SU-DHL-6 (cell line): ENCODE measurements around the gene ZDHHC11B.
"Not testable (repeated sequence)": the region's sequence is repeated elsewhere in the genome, so short reads cannot be mapped to it uniquely, and the experiment has no call there.

Experiments used
- H2AFZ ChIP-seq: fragments of 200-600 bp; sonication (generic); 2 replicates; pipeline ENCODE4 v1.6.1; 2014; ENCODE audit warnings: low read depth, mild to moderate bottlenecking, moderate library complexity, mixed read lengths, antibody characterized with exemption, low read length; ENCODE audit not compliant: severe bottlenecking
- H3F3A ChIP-seq: fragments of 200-600 bp; shearing (Covaris generic); 2 replicates; pipeline ENCODE4 v1.6.0; 2016; ENCODE audit warnings: antibody characterized with exemption, mild to moderate bottlenecking; ENCODE audit not compliant: insufficient read depth
- H3K27ac ChIP-seq: fragments of 200-600 bp; sonication (generic); 2 replicates; pipeline ENCODE4 v1.5.1; 2016; ENCODE audit warnings: low read depth, mild to moderate bottlenecking, low read length, moderate library complexity, mixed read lengths
- H3K27me3 ChIP-seq: fragments of 200-600 bp; sonication (generic), shearing (Covaris generic); 2 replicates; pipeline ENCODE4 v1.6.0; 2014; ENCODE audit warnings: mild to moderate bottlenecking, low read length
- H3K36me3 ChIP-seq: fragments of 200-600 bp; sonication (generic); 2 replicates; pipeline ENCODE4 v1.6.1; 2014; ENCODE audit warnings: mild to moderate bottlenecking, low read length, mixed read lengths
- H3K4me2 ChIP-seq: fragments of 300-600, 200-600 bp; shearing (Covaris generic), sonication (generic); 2 replicates; pipeline ENCODE4 v1.6.0; 2014; ENCODE audit warnings: low read length, low read depth, mild to moderate bottlenecking; ENCODE audit not compliant: poor library complexity, severe bottlenecking
- H3K4me3 ChIP-seq: fragments of 200-600 bp; sonication (generic); 2 replicates; pipeline ENCODE4 v1.5.1; 2014; ENCODE audit warnings: antibody characterized with exemption, low read length, mild to moderate bottlenecking, mixed read lengths; ENCODE audit not compliant: insufficient read depth, poor library complexity, severe bottlenecking
- H3K79me2 ChIP-seq: fragments of 200-600 bp; sonication (generic); 2 replicates; pipeline ENCODE4 v1.6.1; 2014; ENCODE audit warnings: mild to moderate bottlenecking, low read length, moderate library complexity; ENCODE audit not compliant: insufficient read depth
- H3K9ac ChIP-seq: fragments of 200-600 bp; sonication (generic); 2 replicates; pipeline ENCODE4 v1.7.0; 2014; ENCODE audit warnings: mild to moderate bottlenecking, low read length
- H3K9me2 ChIP-seq: fragments of 200-600 bp; sonication (generic); replicated peaks from 2 replicates; pipeline ENCODE4 v1.6.1; 2014; ENCODE audit warnings: low read length; ENCODE audit not compliant: insufficient read depth
- H3K9me3 ChIP-seq: fragments of 200-600 bp; sonication (generic); 2 replicates; pipeline ENCODE4 v1.6.1; 2014; ENCODE audit warnings: low read length, mixed read lengths; ENCODE audit not compliant: insufficient read depth
- H4K20me1 ChIP-seq: fragments of 200-600 bp; sonication (generic); 2 replicates; pipeline ENCODE4 v1.6.1; 2014; ENCODE audit warnings: low read depth, mild to moderate bottlenecking, antibody characterized with exemption, low read length, moderate library complexity, mixed read lengths
- CTCF ChIP-seq: fragments of 200-600 bp; sonication (generic); IDR thresholded peaks from one replicate; pipeline ENCODE4 v1.5.1; 2017; ENCODE audit warnings: antibody characterized with exemption, mild to moderate bottlenecking, low read length, moderate library complexity; ENCODE audit not compliant: insufficient read depth, poor library complexity, severe bottlenecking
- EZH2phosphoT487 ChIP-seq: fragments of 200-600 bp; sonication (generic), shearing (Covaris generic); conservative IDR thresholded peaks from 2 replicates; pipeline ENCODE4 v1.6.1; 2018; ENCODE audit warnings: mild to moderate bottlenecking, antibody characterized with exemption, low read length, moderate library complexity, mixed read lengths

ZDHHC11B gene

DNA sequence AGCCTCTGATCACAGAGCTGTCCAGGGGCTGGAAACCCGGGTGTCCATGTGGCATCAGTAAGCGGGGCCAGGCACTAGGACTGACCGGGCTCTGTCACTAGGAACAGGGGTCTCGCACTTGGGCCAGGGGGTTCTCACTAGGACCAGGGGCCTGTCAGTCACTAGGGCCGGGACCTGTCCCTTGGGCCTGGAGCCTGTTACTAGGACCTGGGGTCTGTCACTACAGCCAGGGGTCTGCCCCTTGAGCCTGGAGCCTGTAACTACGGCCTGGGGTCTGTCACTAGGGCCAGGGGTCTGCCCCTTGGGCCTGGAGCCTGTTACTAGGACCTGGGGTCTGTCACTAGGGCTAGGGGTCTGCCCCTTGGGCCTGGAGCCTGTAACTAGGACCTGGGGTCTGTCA lies 10.2 kb downstream of the ZDHHC11B start:
- not testable (repeated sequence) for H4K20me1 ChIP-seq, H3K27me3 ChIP-seq, H3K27ac ChIP-seq, H2AFZ ChIP-seq, H3K36me3 ChIP-seq, H3K9me2 ChIP-seq, H3K9ac ChIP-seq, H3K4me3 ChIP-seq, H3K79me2 ChIP-seq, H3K4me2 ChIP-seq, H3F3A ChIP-seq, H3K9me3 ChIP-seq

- H3K4me2 ChIP-seq = no peak overlapping the region
- TF ChIP-seq CTCF (no peak), EZH2phosphoT487 (no peak)
- H2AFZ ChIP-seq = no peak overlapping the region
- no peaks in the 10 kb centered on the region for H3K9me3 ChIP-seq
- H3K36me3 ChIP-seq = no peaks in the 10 kb centered on the region
- no peaks in the 10 kb centered on the region for H3K79me2 ChIP-seq
- no peaks in the 10 kb centered on the region for H3K9me2 ChIP-seq
- H3K4me3 ChIP-seq = no peak overlapping the region
- no peaks in the 10 kb centered on the region for H4K20me1 ChIP-seq
- no peaks in the 10 kb centered on the region for H3F3A ChIP-seq
- no peaks in the 10 kb centered on the region for H3K27me3 ChIP-seq
- H3K9ac ChIP-seq = no peak overlapping the region
- H3K27ac ChIP-seq = no peak overlapping the region
These were observed 10.8 kb downstream of the ZDHHC11B start for GRCh38 chr5:773517-774264.

DNA sequence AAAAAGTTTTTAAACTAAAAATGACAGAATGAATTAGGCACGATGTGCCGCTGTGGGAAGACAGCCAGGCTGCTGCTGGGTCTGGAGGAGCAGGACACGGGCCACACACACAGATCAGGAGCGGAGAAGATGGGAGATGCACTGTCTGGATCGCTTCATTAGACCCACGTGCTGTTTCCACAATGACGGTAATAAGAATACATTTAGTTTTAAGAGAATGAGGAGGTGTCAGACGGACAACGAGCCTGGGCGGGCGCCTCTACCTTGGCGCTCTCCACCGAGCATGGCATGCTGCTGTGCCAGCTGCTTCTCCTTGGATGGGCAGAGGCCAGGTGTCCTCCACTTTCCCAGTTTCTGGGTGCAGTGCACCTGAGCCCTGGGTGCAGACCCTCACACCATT lies 11.6 kb downstream of the ZDHHC11B start:
- not testable (repeated sequence) for H3K4me2 ChIP-seq, H3K9me2 ChIP-seq, H2AFZ ChIP-seq, H3F3A ChIP-seq, H3K27ac ChIP-seq, H3K27me3 ChIP-seq, H3K4me3 ChIP-seq, H4K20me1 ChIP-seq, H3K79me2 ChIP-seq, H3K36me3 ChIP-seq, H3K9ac ChIP-seq, H3K9me3 ChIP-seq

- not testable (repeated sequence) for H2AFZ ChIP-seq, H3K27ac ChIP-seq, H3K36me3 ChIP-seq, H3K9me3 ChIP-seq, H3K4me2 ChIP-seq, H4K20me1 ChIP-seq, H3K79me2 ChIP-seq, H3K9me2 ChIP-seq, H3K4me3 ChIP-seq, H3K27me3 ChIP-seq, H3K9ac ChIP-seq, H3F3A ChIP-seq
These were observed 12.0 kb downstream of the ZDHHC11B start for GRCh38 chr5:772547-772890.

- not testable (repeated sequence) for H3K4me3 ChIP-seq, H3K36me3 ChIP-seq, H3F3A ChIP-seq, H3K9ac ChIP-seq, H4K20me1 ChIP-seq, H2AFZ ChIP-seq, H3K27me3 ChIP-seq, H3K4me2 ChIP-seq, H3K79me2 ChIP-seq, H3K27ac ChIP-seq, H3K9me3 ChIP-seq, H3K9me2 ChIP-seq
These were observed 12.5 kb downstream of the ZDHHC11B start for GRCh38 chr5:771841-772546.

DNA sequence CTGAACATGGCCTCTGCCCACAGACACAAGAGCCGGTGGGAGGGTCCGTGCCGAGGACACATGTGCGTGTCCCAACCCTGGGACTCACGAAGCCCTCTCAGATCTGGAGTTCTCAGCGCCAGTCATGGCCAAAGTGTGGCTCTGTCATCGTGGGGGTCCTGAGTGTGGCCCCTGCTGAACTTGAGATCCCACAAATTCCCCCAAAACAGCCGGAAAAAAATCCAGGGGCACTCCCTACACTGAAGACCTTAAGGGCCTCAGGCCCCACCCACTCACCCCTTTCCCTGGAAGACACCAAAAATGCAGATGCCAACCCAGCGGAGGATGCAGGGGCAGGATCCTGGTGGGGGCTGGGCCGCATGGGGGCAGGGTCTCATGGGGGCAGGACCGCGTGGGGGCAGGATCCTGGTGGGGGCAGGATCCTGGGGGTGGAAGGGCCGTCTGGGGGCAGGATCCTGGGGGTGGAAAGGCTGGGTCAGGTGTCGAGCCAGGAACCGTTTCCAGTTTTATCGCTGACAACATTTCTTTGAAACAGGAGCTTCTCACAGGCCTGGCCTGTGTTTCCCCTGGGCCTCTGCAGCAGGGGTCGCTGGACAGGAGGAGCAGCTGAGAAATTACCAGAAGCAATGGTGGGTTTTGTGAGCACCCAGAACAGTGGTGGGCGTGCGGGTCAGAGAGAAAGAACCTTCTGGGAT lies 13.3 kb downstream of the ZDHHC11B start:
- H3K36me3 ChIP-seq, H3K79me2 ChIP-seq, H2AFZ ChIP-seq, H3K27ac ChIP-seq, H3K9me3 ChIP-seq, H3K27me3 ChIP-seq, H3K9ac ChIP-seq, H3K9me2 ChIP-seq, H3K4me3 ChIP-seq, H3F3A ChIP-seq, H3K4me2 ChIP-seq, H4K20me1 ChIP-seq: not testable (repeated sequence)

- not testable (repeated sequence) for H3K4me3 ChIP-seq, H3K27ac ChIP-seq, H3K9ac ChIP-seq, H4K20me1 ChIP-seq, H3K9me3 ChIP-seq, H3K79me2 ChIP-seq, H3K9me2 ChIP-seq, H3K27me3 ChIP-seq, H2AFZ ChIP-seq, H3K36me3 ChIP-seq, H3F3A ChIP-seq, H3K4me2 ChIP-seq
These were observed 13.9 kb downstream of the ZDHHC11B start for GRCh38 chr5:770585-770984.
